HCT116 (cell line): ENCODE data around the gene STK39. TPM values are rescaled to one million over a fixed set of nuclear protein-coding genes. Genes with fewer than 3 reads are reported as not detected.
"Not testable (repeated sequence)": the region's sequence is repeated elsewhere in the genome, so short reads cannot be mapped to it uniquely, and the experiment has no call there.

Source experiments
- ATAC-seq: fragments of 200-7000 bp; cut with Tn5 transposase; 2 replicates; pipeline ENCODE4 v1.9.1; 2020; ENCODE audit warnings: mild to moderate bottlenecking, moderate library complexity
- BruUV-seq: library from RNA; stranded (reverse); fragments of 400-500 nt; replicated peaks from 2 replicates; lab custom pipeline; 2021; lab: Mats Ljungman, UMichigan
- CTCF ChIA-PET: fragments of 300-600 bp; sonication (Branson Sonifier 250); formaldehyde crosslinking; loops from one replicate; lab custom pipeline; 2021; ENCODE audit warnings: antibody characterized with exemption; lab: Charles Lee
- POLR2A ChIA-PET: fragments of 300-600, 350-600 bp; sonication (Branson Sonifier 250); formaldehyde crosslinking; loops from one replicate; lab custom pipeline; 2021; ENCODE audit warnings: antibody characterized with exemption; lab: Charles Lee
- RAD21 ChIA-PET, 2 experiments: fragments of 300-600 bp; sonication (Branson Sonifier 250); formaldehyde crosslinking; loops; one replicate each; lab custom pipeline; 2023; ENCODE audit warnings: low total read pairs in 2 of 2; ENCODE audit not compliant: uncharacterized antibody in 2 of 2, unreplicated experiment in 2 of 2, low non-redundant PET in 1 of 2; lab: Charles Lee
- DNase-seq: peaks from one replicate; pipeline ENCODE4 v3.0.0-alpha.2; 2010; ENCODE audit warnings: low read depth, low spot score
- H2AFZ ChIP-seq: fragments of 200-600 bp; shearing (Covaris generic), sonication (generic); 2 replicates; pipeline ENCODE4 v1.6.1; 2017; ENCODE audit warnings: low read depth, mixed run types, mixed read lengths, antibody characterized with exemption, low read length; ENCODE audit not compliant: poor library complexity, severe bottlenecking
- H3K27ac ChIP-seq: 2 replicates; pipeline ENCODE4 v1.5.1; 2012; ENCODE audit warnings: low read depth, low read length
- H3K27me3 ChIP-seq: fragments of 200-600 bp; sonication (generic); 2 replicates; pipeline ENCODE4 v1.6.1; 2016; ENCODE audit warnings: mixed run types, low read length, mixed read lengths; ENCODE audit not compliant: insufficient read depth
- H3K36me3 ChIP-seq, 2 experiments: fragments of 200-500 bp in 1 of 2; fragments of 200-600 bp in 1 of 2; sonication (Bioruptor generic) in 1 of 2; sonication (generic) in 1 of 2; 2 replicates each; pipeline versions ENCODE4 v1.5.1 to v1.6.1; 2014 to 2016; ENCODE audit warnings: low read length in 2 of 2, inconsistent platforms in 1 of 2, mixed read lengths in 1 of 2, mixed run types in 1 of 2; ENCODE audit not compliant: insufficient read depth in 2 of 2, control insufficient read depth in 1 of 2
- H3K4me1 ChIP-seq, 2 experiments: fragments of 200-600 bp in 1 of 2; sonication (generic) in 1 of 2; 2 replicates each; pipeline versions ENCODE4 v1.5.1 to v1.6.1; 2012 to 2017; ENCODE audit warnings: low read length in 2 of 2, inconsistent platforms in 1 of 2, mild to moderate bottlenecking in 1 of 2, mixed read lengths in 1 of 2, mixed run types in 1 of 2, moderate library complexity in 1 of 2; ENCODE audit not compliant: insufficient read depth in 2 of 2, control insufficient read depth in 1 of 2
- H3K4me2 ChIP-seq: fragments of 200-600 bp; sonication (generic); 2 replicates; pipeline ENCODE4 v1.6.1; 2017; ENCODE audit warnings: mixed run types, low read length, mixed read lengths
- H3K4me3 ChIP-seq, 2 experiments: fragments of 200-600 bp in 1 of 2; sonication (generic) in 1 of 2; replicated peaks in 1 of 2; 2 replicates each; pipeline ENCODE4 v1.5.1; 2011 to 2016; ENCODE audit warnings: low read length in 2 of 2, control low read depth in 1 of 2, low read depth in 1 of 2, mild to moderate bottlenecking in 1 of 2, mixed read lengths in 1 of 2, mixed run types in 1 of 2
- H3K79me2 ChIP-seq: fragments of 200-600 bp; sonication (generic); 2 replicates; pipeline ENCODE4 v1.6.1; 2017; ENCODE audit warnings: mild to moderate bottlenecking, mixed run types, low read length, moderate library complexity, mixed read lengths; ENCODE audit not compliant: insufficient read depth
- H3K9ac ChIP-seq: fragments of 200-600 bp; sonication (generic); 2 replicates; pipeline ENCODE4 v1.6.1; 2016; ENCODE audit warnings: low read length, mixed read lengths
- H3K9me2 ChIP-seq: fragments of 200-600 bp; sonication (generic), shearing (Covaris generic); 2 replicates; pipeline ENCODE4 v1.6.1; 2017; ENCODE audit warnings: mixed run types, mild to moderate bottlenecking, moderate library complexity; ENCODE audit not compliant: insufficient read depth
- H3K9me3 ChIP-seq, 2 experiments: fragments of 200-500 bp in 1 of 2; fragments of 200-600 bp in 1 of 2; sonication (Bioruptor generic) in 1 of 2; sonication (generic) in 1 of 2; 2 replicates each; pipeline ENCODE4 v1.6.1; 2014 to 2017; ENCODE audit warnings: low read length in 2 of 2, mixed read lengths in 2 of 2, inconsistent platforms in 1 of 2, low read depth in 1 of 2, mild to moderate bottlenecking in 1 of 2, mixed run types in 1 of 2, moderate library complexity in 1 of 2; ENCODE audit not compliant: control insufficient read depth in 1 of 2, insufficient read depth in 1 of 2
- H4K20me1 ChIP-seq: fragments of 200-600 bp; sonication (generic), shearing (Covaris generic); 2 replicates; pipeline ENCODE4 v1.6.1; 2017; ENCODE audit warnings: mixed run types, mild to moderate bottlenecking, moderate library complexity; ENCODE audit not compliant: insufficient read depth
- CEBPB ChIP-seq: IDR thresholded peaks from 2 replicates; pipeline ENCODE4 v1.6.1; 2012; ENCODE audit warnings: low read depth
- CTCF ChIP-seq, 3 experiments: fragments of 200-600 bp in 1 of 3; sonication (generic) in 1 of 3; IDR thresholded peaks in 2 of 3; conservative IDR thresholded peaks in 1 of 3; 2 replicates each; pipeline ENCODE4 v1.5.1; 2012 to 2017; ENCODE audit warnings: low read depth in 2 of 3, low read length in 2 of 3, antibody characterized with exemption in 1 of 3, borderline replicate concordance in 1 of 3, control low read depth in 1 of 3, mild to moderate bottlenecking in 1 of 3, mixed read lengths in 1 of 3, mixed run types in 1 of 3, moderate library complexity in 1 of 3; ENCODE audit not compliant: insufficient read depth in 1 of 3
- ELF1 ChIP-seq: IDR thresholded peaks from 2 replicates; pipeline ENCODE4 v1.6.1; 2012; ENCODE audit warnings: low read depth, borderline replicate concordance
- EZH2 ChIP-seq: fragments of 200-600 bp; sonication (generic); IDR thresholded peaks from 2 replicates; pipeline ENCODE4 v1.6.1; 2017; ENCODE audit warnings: antibody characterized with exemption, mixed run types
- FOSL1 ChIP-seq: IDR thresholded peaks from 2 replicates; pipeline ENCODE4 v1.6.1; 2012; ENCODE audit warnings: low read depth
- POLR2A ChIP-seq: IDR thresholded peaks from 2 replicates; pipeline ENCODE4 v1.7.0; 2011; ENCODE audit warnings: borderline replicate concordance; ENCODE audit not compliant: insufficient read depth, insufficient read length; ENCODE audit errors: extremely low read depth
- POLR2AphosphoS5 ChIP-seq: IDR thresholded peaks from 2 replicates; pipeline ENCODE4 v1.6.1; 2011; ENCODE audit warnings: mild to moderate bottlenecking, low read depth, low read length, moderate library complexity
- RAD21 ChIP-seq: IDR thresholded peaks from 2 replicates; pipeline ENCODE4 v1.6.1; 2012; ENCODE audit warnings: low read depth, mild to moderate bottlenecking
- SIN3A ChIP-seq: IDR thresholded peaks from 2 replicates; pipeline ENCODE4 v1.6.1; 2012; ENCODE audit warnings: low read depth
- SRF ChIP-seq: IDR thresholded peaks from 2 replicates; pipeline ENCODE4 v1.6.1; 2012; ENCODE audit warnings: low read depth
- YY1 ChIP-seq: IDR thresholded peaks from 2 replicates; pipeline ENCODE4 v1.6.1; 2011; ENCODE audit warnings: low read length, low read depth, moderate library complexity, mild to moderate bottlenecking; ENCODE audit not compliant: insufficient replicate concordance; ENCODE audit errors: extremely low read depth
- ZFX ChIP-seq: fragments of 450-650 bp; IDR thresholded peaks from 2 replicates; pipeline ENCODE4 v1.6.1; 2017
- ZNF274 ChIP-seq: fragments of 200-500 bp; sonication (Bioruptor generic); IDR thresholded peaks from 2 replicates; pipeline ENCODE4 v1.6.1; 2014; ENCODE audit warnings: mild to moderate bottlenecking, low read depth, low read length, inconsistent platforms
- intact Hi-C: fragments of 100-400 bp; cut with micrococcal nuclease; formaldehyde crosslinking; loops from 2 replicates; pipeline ENCODE4 v1.10.0; 2022
- total RNA-seq: library from RNA; stranded (reverse); gene quantifications from one replicate; pipeline ENCODE4 v1.2.1, GENCODE V29; 2021; ENCODE audit not compliant: unreplicated experiment
- TF ChIP-seq, protein P1 (sequence below): IDR thresholded peaks from 2 replicates; pipeline ENCODE4 v1.6.1; 2012; ENCODE audit warnings: low read depth

Gene STK39
- total RNA-seq, 1 experiment from 2014 or later, result 118 TPM

GRCh38 chr2:168042127-168042824 lies 205.1 kb downstream of the STK39 start:
- H2AFZ ChIP-seq, CTCF ChIA-PET, H3K4me3 ChIP-seq, ATAC-seq, H3K9me3 ChIP-seq, POLR2A ChIA-PET, intact Hi-C loops, H3K4me1 ChIP-seq, H3K79me2 ChIP-seq, RAD21 ChIA-PET, H3K27me3 ChIP-seq, H3K36me3 ChIP-seq, H4K20me1 ChIP-seq, DNase-seq, H3K9me2 ChIP-seq, BruUV-seq, H3K4me2 ChIP-seq, H3K9ac ChIP-seq, H3K27ac ChIP-seq: not testable (repeated sequence)

DNA sequence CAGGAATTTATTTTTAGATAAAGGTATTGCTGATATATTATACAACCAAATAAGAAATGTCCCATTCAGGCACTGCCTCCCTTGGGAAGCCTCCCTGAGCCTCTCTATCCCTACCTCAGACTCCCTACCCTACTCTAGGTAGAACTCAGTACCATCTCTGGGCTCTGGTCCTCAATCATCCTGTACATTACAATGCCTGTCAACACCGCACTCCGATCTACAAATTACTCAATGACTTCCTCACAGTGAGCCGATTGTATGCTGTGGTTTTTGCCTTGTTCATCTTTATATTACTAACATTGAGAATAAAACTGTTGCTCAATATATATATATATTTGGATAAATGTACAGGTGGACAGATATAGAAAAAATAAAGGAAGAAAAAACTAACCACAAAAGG lies 207.5 kb downstream of the STK39 start:
- Histone ChIP-seq H3K9me2 (no peaks in the 10 kb centered on the region), H2AFZ (no peak overlapping the region), H3K4me2 (no peak overlapping the region), H3K27ac (no peak overlapping the region), H3K4me3 (no peak overlapping the region), H3K9ac (no peak overlapping the region), H3K9me3 (no peaks in the 10 kb centered on the region), H3K79me2 (peaks cover 4% of the 10 kb centered on the region; the same call in 1 of the 2 replicates), H3K27me3 (no peaks in the 10 kb centered on the region), H3K4me1 (no peaks in the 10 kb centered on the region), H4K20me1 (0 out of 2 replicates have a peak, but pooled peaks cover 4% of the 10 kb centered on the region), H3K36me3 (no peaks in the 10 kb centered on the region; a peak in 1 of 4 replicates)
- ChIA-PET CTCF (no interaction called here), RAD21 (no interaction called here), POLR2A (no interaction called here)
- BruUV-seq, result no TSS peak
- DNase-seq (no peak), ATAC-seq (no peak)
- intact Hi-C loops, result no loop called here
- TF ChIP-seq POLR2AphosphoS5 (no peak), SIN3A (no peak), ELF1 (no peak), FOSL1 (no peak), RAD21 (no peak), CTCF (IDR thresholded peaks at IDR 0.05 in 2 of 3, conservative IDR thresholded peaks at IDR 0.05 in 1 of 3; ENCODE audit: borderline replicate concordance in 1 of 3, insufficient read depth in 1 of 3, low read depth in 2 of 3, low read length in 2 of 3) (no peak), ZNF274 (no peak), ZFX (no peak), YY1 (no peak), POLR2A (no peak), SRF (no peak), EZH2 (no peak), CEBPB (no peak)
- TF ChIP-seq, protein P1, sequence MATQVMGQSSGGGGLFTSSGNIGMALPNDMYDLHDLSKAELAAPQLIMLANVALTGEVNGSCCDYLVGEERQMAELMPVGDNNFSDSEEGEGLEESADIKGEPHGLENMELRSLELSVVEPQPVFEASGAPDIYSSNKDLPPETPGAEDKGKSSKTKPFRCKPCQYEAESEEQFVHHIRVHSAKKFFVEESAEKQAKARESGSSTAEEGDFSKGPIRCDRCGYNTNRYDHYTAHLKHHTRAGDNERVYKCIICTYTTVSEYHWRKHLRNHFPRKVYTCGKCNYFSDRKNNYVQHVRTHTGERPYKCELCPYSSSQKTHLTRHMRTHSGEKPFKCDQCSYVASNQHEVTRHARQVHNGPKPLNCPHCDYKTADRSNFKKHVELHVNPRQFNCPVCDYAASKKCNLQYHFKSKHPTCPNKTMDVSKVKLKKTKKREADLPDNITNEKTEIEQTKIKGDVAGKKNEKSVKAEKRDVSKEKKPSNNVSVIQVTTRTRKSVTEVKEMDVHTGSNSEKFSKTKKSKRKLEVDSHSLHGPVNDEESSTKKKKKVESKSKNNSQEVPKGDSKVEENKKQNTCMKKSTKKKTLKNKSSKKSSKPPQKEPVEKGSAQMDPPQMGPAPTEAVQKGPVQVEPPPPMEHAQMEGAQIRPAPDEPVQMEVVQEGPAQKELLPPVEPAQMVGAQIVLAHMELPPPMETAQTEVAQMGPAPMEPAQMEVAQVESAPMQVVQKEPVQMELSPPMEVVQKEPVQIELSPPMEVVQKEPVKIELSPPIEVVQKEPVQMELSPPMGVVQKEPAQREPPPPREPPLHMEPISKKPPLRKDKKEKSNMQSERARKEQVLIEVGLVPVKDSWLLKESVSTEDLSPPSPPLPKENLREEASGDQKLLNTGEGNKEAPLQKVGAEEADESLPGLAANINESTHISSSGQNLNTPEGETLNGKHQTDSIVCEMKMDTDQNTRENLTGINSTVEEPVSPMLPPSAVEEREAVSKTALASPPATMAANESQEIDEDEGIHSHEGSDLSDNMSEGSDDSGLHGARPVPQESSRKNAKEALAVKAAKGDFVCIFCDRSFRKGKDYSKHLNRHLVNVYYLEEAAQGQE, result no peak
